ENCODE results near the gene NOX1. TPM values are rescaled to one million over a fixed set of nuclear protein-coding genes. Genes with fewer than 3 reads are reported as not detected.

The NOX1 gene
- polyA plus RNA-seq (2013) = 0.08 TPM in 1 of 2 replicates, not detected in the other

DNA sequence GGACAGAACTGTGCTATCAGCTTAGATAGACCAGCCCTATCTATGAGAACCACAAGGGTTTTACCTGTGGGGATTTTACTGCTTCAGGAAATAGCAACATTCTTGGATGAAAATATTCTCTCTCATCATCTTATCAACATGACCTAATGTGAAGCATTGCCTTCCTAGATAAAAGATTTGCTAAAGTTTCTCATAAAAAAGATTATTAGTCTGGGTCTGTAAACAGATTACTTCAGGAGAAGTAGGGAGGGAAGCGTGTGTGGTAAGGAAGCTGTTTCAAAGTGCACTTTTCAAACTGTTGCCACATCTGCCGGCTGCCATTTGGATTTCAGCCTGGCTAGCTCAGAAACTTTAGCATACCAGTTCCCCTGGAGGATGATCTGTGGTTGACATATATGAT, at the start of gene NOX1:
TSS of gene NOX1 (minus strand) at position 35 of the 400 bp plus-strand sequence. CDS start 220 bp downstream, outside the sequence.
- no peaks in the 10 kb centered on the region for H3K4me1 ChIP-seq (ENCODE audit: control insufficient read depth in 1 of 2, insufficient read depth in 2 of 2, low read length in 2 of 2)
- H2BK120ac ChIP-seq (ENCODE audit: insufficient read depth, low read length, poor library complexity) = no peak within 1 kb of the TSS
- H3K4ac ChIP-seq (ENCODE audit: low read depth, low read length) = no peak within 1 kb of the TSS
- H2BK5ac ChIP-seq (ENCODE audit: low read depth, low read length, poor library complexity) = no peak within 1 kb of the TSS
- H2BK12ac ChIP-seq (ENCODE audit: low read length) = no peak within 1 kb of the TSS
- no peak within 1 kb of the TSS for H3K9ac ChIP-seq (ENCODE audit: low read length)
- H4K8ac ChIP-seq (ENCODE audit: low read depth, low read length) = no peak within 1 kb of the TSS
- no peaks in the 10 kb centered on the region for H3K79me2 ChIP-seq (ENCODE audit: control insufficient read depth, insufficient read depth, low read length, poor library complexity)
- H3K9me3 ChIP-seq (ENCODE audit: insufficient read depth, low read depth, low read length) = no peaks in the 10 kb centered on the region
- no peak within 1 kb of the TSS for H3K18ac ChIP-seq (ENCODE audit: low read length)
- H4K91ac ChIP-seq (ENCODE audit: low read depth, low read length) = no peak within 1 kb of the TSS
- H4K12ac ChIP-seq (ENCODE audit: low read depth, low read length) = no peak within 1 kb of the TSS
- no peaks in the 10 kb centered on the region for H3K27me3 ChIP-seq (ENCODE audit: insufficient read depth, low read length)
- H2AFZ ChIP-seq (ENCODE audit: insufficient read depth, low read length, poor library complexity) = no peak within 1 kb of the TSS
- no peak for DNase-seq
- no peak within 1 kb of the TSS for H3K4me3 ChIP-seq (ENCODE audit: low read depth, low read length)
- no peak within 1 kb of the TSS for H2AK5ac ChIP-seq (ENCODE audit: low read length)
- no peaks in the 10 kb centered on the region for H3K36me3 ChIP-seq (ENCODE audit: control insufficient read depth in 1 of 2, insufficient read depth in 2 of 2, low read length in 2 of 2)
- H3K4me2 ChIP-seq (ENCODE audit: low read length) = no peak within 1 kb of the TSS
- H3K27ac ChIP-seq (ENCODE audit: low read depth, low read length) = no peak within 1 kb of the TSS
- no peak within 1 kb of the TSS for H3K23ac ChIP-seq (ENCODE audit: low read length)
- H3K14ac ChIP-seq (ENCODE audit: low read length) = no peak within 1 kb of the TSS
- no CpG with 5 or more reads among the region's 2 CpGs for WGBS (ENCODE audit: extremely low coverage, insufficient coverage, insufficient read length)
- no peaks in the 10 kb centered on the region for H3K79me1 ChIP-seq (ENCODE audit: low read length)

- Histone ChIP-seq H3K79me2 (ENCODE audit: control insufficient read depth, insufficient read depth, low read length, poor library complexity) (no peaks in the 10 kb centered on the region), H3K23ac (ENCODE audit: low read length) (no peak overlapping the region), H3K27me3 (ENCODE audit: insufficient read depth, low read length) (no peaks in the 10 kb centered on the region), H4K8ac (ENCODE audit: low read depth, low read length) (no peak overlapping the region), H3K9ac (ENCODE audit: low read length) (no peak overlapping the region), H2BK5ac (ENCODE audit: low read depth, low read length, poor library complexity) (no peak overlapping the region), H4K91ac (ENCODE audit: low read depth, low read length) (no peak overlapping the region), H3K4me3 (ENCODE audit: low read depth, low read length) (no peak overlapping the region), H3K4me1 (ENCODE audit: control insufficient read depth in 1 of 2, insufficient read depth in 2 of 2, low read length in 2 of 2) (peaks cover 0 to 2% of the 10 kb centered on the region in 2 experiments), H3K4me2 (ENCODE audit: low read length) (no peak overlapping the region), H2AFZ (ENCODE audit: insufficient read depth, low read length, poor library complexity) (no peak overlapping the region), H3K14ac (ENCODE audit: low read length) (no peak overlapping the region), H4K12ac (ENCODE audit: low read depth, low read length) (no peak overlapping the region), H3K9me3 (ENCODE audit: insufficient read depth, low read depth, low read length) (no peaks in the 10 kb centered on the region), H2AK5ac (ENCODE audit: low read length) (no peak overlapping the region), H3K4ac (ENCODE audit: low read depth, low read length) (no peak overlapping the region), H2BK120ac (ENCODE audit: insufficient read depth, low read length, poor library complexity) (no peak overlapping the region), H2BK12ac (ENCODE audit: low read length) (no peak overlapping the region), H3K27ac (ENCODE audit: low read depth, low read length) (no peak overlapping the region), H3K79me1 (ENCODE audit: low read length) (no peaks in the 10 kb centered on the region), H3K36me3 (ENCODE audit: control insufficient read depth in 1 of 2, insufficient read depth in 2 of 2, low read length in 2 of 2) (no peaks in the 10 kb centered on the region), H3K18ac (ENCODE audit: low read length) (no peak overlapping the region)
- no peak for DNase-seq
- WGBS (ENCODE audit: extremely low coverage, insufficient coverage, insufficient read length) = no CpG with 5 or more reads among the region's 2 CpGs
Measured at GRCh38 chrX:100915562-100915961, 41.4 kb upstream of the NOX1 start.

GRCh38 chrX:100913111-100913510, 39.0 kb upstream of the NOX1 start:
- H3K4me2 ChIP-seq (ENCODE audit: low read length) = no peak overlapping the region
- no peak overlapping the region for H3K4ac ChIP-seq (ENCODE audit: low read depth, low read length)
- no peak overlapping the region for H3K9ac ChIP-seq (ENCODE audit: low read length)
- H4K8ac ChIP-seq (ENCODE audit: low read depth, low read length) = no peak overlapping the region
- DNase-seq = no peak
- no peak overlapping the region for H3K27ac ChIP-seq (ENCODE audit: low read depth, low read length)
- no peak overlapping the region for H2AK5ac ChIP-seq (ENCODE audit: low read length)
- no peak overlapping the region for H3K23ac ChIP-seq (ENCODE audit: low read length)
- no peak overlapping the region for H4K91ac ChIP-seq (ENCODE audit: low read depth, low read length)
- peaks cover 0 to 2% of the 10 kb centered on the region in 2 experiments for H3K4me1 ChIP-seq (ENCODE audit: control insufficient read depth in 1 of 2, insufficient read depth in 2 of 2, low read length in 2 of 2)
- H3K18ac ChIP-seq (ENCODE audit: low read length) = no peak overlapping the region
- H2AFZ ChIP-seq (ENCODE audit: insufficient read depth, low read length, poor library complexity) = no peak overlapping the region
- no peaks in the 10 kb centered on the region for H3K79me1 ChIP-seq (ENCODE audit: low read length)
- no peaks in the 10 kb centered on the region for H3K36me3 ChIP-seq (ENCODE audit: control insufficient read depth in 1 of 2, insufficient read depth in 2 of 2, low read length in 2 of 2)
- H3K9me3 ChIP-seq (ENCODE audit: insufficient read depth, low read depth, low read length) = no peaks in the 10 kb centered on the region
- H2BK120ac ChIP-seq (ENCODE audit: insufficient read depth, low read length, poor library complexity) = no peak overlapping the region
- no peak overlapping the region for H3K14ac ChIP-seq (ENCODE audit: low read length)
- no peaks in the 10 kb centered on the region for H3K27me3 ChIP-seq (ENCODE audit: insufficient read depth, low read length)
- WGBS (ENCODE audit: extremely low coverage, insufficient coverage, insufficient read length) = no CpG with 5 or more reads among the region's 3 CpGs
- H2BK12ac ChIP-seq (ENCODE audit: low read length) = no peak overlapping the region
- no peak overlapping the region for H4K12ac ChIP-seq (ENCODE audit: low read depth, low read length)
- no peak overlapping the region for H2BK5ac ChIP-seq (ENCODE audit: low read depth, low read length, poor library complexity)
- H3K79me2 ChIP-seq (ENCODE audit: control insufficient read depth, insufficient read depth, low read length, poor library complexity) = no peaks in the 10 kb centered on the region
- no peak overlapping the region for H3K4me3 ChIP-seq (ENCODE audit: low read depth, low read length)

- Histone ChIP-seq H3K27ac (ENCODE audit: low read depth, low read length) (no peak overlapping the region), H2BK5ac (ENCODE audit: low read depth, low read length, poor library complexity) (no peak overlapping the region), H3K27me3 (ENCODE audit: insufficient read depth, low read length) (no peaks in the 10 kb centered on the region), H2BK12ac (ENCODE audit: low read length) (no peak overlapping the region), H3K9me3 (ENCODE audit: insufficient read depth, low read depth, low read length) (no peaks in the 10 kb centered on the region), H3K14ac (ENCODE audit: low read length) (no peak overlapping the region), H3K23ac (ENCODE audit: low read length) (no peak overlapping the region), H2AFZ (ENCODE audit: insufficient read depth, low read length, poor library complexity) (no peak overlapping the region), H3K4me3 (ENCODE audit: low read depth, low read length) (no peak overlapping the region), H3K79me1 (ENCODE audit: low read length) (no peaks in the 10 kb centered on the region), H3K36me3 (ENCODE audit: control insufficient read depth in 1 of 2, insufficient read depth in 2 of 2, low read length in 2 of 2) (no peaks in the 10 kb centered on the region), H4K91ac (ENCODE audit: low read depth, low read length) (no peak overlapping the region), H3K4me1 (ENCODE audit: control insufficient read depth in 1 of 2, insufficient read depth in 2 of 2, low read length in 2 of 2) (peaks cover 0 to 2% of the 10 kb centered on the region in 2 experiments), H3K79me2 (ENCODE audit: control insufficient read depth, insufficient read depth, low read length, poor library complexity) (no peaks in the 10 kb centered on the region), H4K12ac (ENCODE audit: low read depth, low read length) (no peak overlapping the region), H3K18ac (ENCODE audit: low read length) (no peak overlapping the region), H3K4me2 (ENCODE audit: low read length) (no peak overlapping the region), H3K9ac (ENCODE audit: low read length) (no peak overlapping the region), H2AK5ac (ENCODE audit: low read length) (no peak overlapping the region), H3K4ac (ENCODE audit: low read depth, low read length) (no peak overlapping the region), H4K8ac (ENCODE audit: low read depth, low read length) (no peak overlapping the region), H2BK120ac (ENCODE audit: insufficient read depth, low read length, poor library complexity) (no peak overlapping the region)
- no CpG with 5 or more reads among the region's 1 CpG for WGBS (ENCODE audit: extremely low coverage, insufficient coverage, insufficient read length)
- DNase-seq = peak in 1 of 2 donors; percentile 23
Measured at GRCh38 chrX:100911731-100912130, 37.6 kb upstream of the NOX1 start.

Measured in trophoblast cell (in vitro differentiated cells and primary cell).